Lower leg skin (tissue), 4 donors: ENCODE data around the gene WIPF2. TPM values are rescaled to one million over a fixed set of nuclear protein-coding genes. Genes with fewer than 3 reads are reported as not detected.
A peak's percentile ranks its signal among the peaks of the same experiment; 100 is the strongest.

ENCODE experiments used
- DNase-seq, 2 donors: peaks; one replicate each; pipeline ENCODE4 v3.0.0-alpha.2; 2019; ENCODE audit warnings: low spot score in 2 of 2
- H3K4me3 ChIP-seq: fragments of 200-600 bp; sonication (generic); 2 replicates; pipeline ENCODE4 v1.5.1; 2017; ENCODE audit warnings: mild to moderate bottlenecking, low read depth; ENCODE audit not compliant: poor library complexity, severe bottlenecking
- POLR2A ChIP-seq, 2 donors: fragments of 450-650 bp; IDR thresholded peaks; one replicate each; pipeline ENCODE4 v1.6.1; 2016 to 2017; ENCODE audit warnings: antibody characterized with exemption in 2 of 2, mild to moderate bottlenecking in 1 of 2, moderate library complexity in 1 of 2
- WGBS, 2 donors: methylation state at CpG; one replicate each; pipeline ENCODE4 v1.1.5; 2018; 5-methylcytosine and 5-hydroxymethylcytosine counted together
- intact Hi-C: fragments of 100-400 bp; cut with DNase I; formaldehyde crosslinking; loops from one replicate; pipeline ENCODE4 v1.15.0; 2023; ENCODE audit warnings: low total_unique reads
- total RNA-seq, 4 donors: library from RNA; depleted of rRNA; stranded (reverse); fragments of >200 nt; gene quantifications; one replicate each; pipeline ENCODE4 v1.1.0, GENCODE V29; 2016
- TF ChIP-seq, protein P1 (sequence below), 3 donors: fragments of 450-650 bp; IDR thresholded peaks; one replicate each; pipeline ENCODE4 v1.5.1; 2016; ENCODE audit warnings: antibody characterized with exemption in 3 of 3, mild to moderate bottlenecking in 3 of 3, moderate library complexity in 2 of 3

WIPF2 gene
- total RNA-seq, 4 donors from 2014 or later, result 14.5 to 24.3 (median 18.5) TPM

- peak in 1 of 2 donors; percentile 14 for DNase-seq
- intact Hi-C loops, result no loop called here
- TF ChIP-seq, protein P1, sequence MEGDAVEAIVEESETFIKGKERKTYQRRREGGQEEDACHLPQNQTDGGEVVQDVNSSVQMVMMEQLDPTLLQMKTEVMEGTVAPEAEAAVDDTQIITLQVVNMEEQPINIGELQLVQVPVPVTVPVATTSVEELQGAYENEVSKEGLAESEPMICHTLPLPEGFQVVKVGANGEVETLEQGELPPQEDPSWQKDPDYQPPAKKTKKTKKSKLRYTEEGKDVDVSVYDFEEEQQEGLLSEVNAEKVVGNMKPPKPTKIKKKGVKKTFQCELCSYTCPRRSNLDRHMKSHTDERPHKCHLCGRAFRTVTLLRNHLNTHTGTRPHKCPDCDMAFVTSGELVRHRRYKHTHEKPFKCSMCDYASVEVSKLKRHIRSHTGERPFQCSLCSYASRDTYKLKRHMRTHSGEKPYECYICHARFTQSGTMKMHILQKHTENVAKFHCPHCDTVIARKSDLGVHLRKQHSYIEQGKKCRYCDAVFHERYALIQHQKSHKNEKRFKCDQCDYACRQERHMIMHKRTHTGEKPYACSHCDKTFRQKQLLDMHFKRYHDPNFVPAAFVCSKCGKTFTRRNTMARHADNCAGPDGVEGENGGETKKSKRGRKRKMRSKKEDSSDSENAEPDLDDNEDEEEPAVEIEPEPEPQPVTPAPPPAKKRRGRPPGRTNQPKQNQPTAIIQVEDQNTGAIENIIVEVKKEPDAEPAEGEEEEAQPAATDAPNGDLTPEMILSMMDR (IDR thresholded peaks at IDR 0.05), result no peak
- TF ChIP-seq POLR2A (IDR thresholded peaks at IDR 0.05), result no peak
- 90 to 94% methylated on average over 6 of the region's 6 CpGs for WGBS, 2 donors
- no peak overlapping the region for H3K4me3 ChIP-seq
These were observed 47.8 kb downstream of the WIPF2 start for GRCh38 chr17:40266882-40267281.

- H3K4me3 ChIP-seq, result no peak overlapping the region
- DNase-seq, result peak in 1 of 2 donors; percentile 42
- intact Hi-C loops, result no loop called here
- TF ChIP-seq, protein P1 (IDR thresholded peaks at IDR 0.05), result no peak
- TF ChIP-seq POLR2A (IDR thresholded peaks at IDR 0.05), result no peak
- WGBS, 2 donors, result 76 to 78% methylated on average over 2 of the region's 2 CpGs
These were observed 49.1 kb downstream of the WIPF2 start for GRCh38 chr17:40268141-40268712.

GRCh38 chr17:40278414-40278813 lies 59.3 kb downstream of the WIPF2 start:
- DNase-seq, result no peak
- WGBS, 2 donors, result 78 to 87% methylated on average over 1 of the region's 1 CpG
- intact Hi-C loops, result no loop called here
- TF ChIP-seq POLR2A (IDR thresholded peaks at IDR 0.05), result no peak
- TF ChIP-seq, protein P1 (IDR thresholded peaks at IDR 0.05), result no peak
- no peak overlapping the region for H3K4me3 ChIP-seq

DNA sequence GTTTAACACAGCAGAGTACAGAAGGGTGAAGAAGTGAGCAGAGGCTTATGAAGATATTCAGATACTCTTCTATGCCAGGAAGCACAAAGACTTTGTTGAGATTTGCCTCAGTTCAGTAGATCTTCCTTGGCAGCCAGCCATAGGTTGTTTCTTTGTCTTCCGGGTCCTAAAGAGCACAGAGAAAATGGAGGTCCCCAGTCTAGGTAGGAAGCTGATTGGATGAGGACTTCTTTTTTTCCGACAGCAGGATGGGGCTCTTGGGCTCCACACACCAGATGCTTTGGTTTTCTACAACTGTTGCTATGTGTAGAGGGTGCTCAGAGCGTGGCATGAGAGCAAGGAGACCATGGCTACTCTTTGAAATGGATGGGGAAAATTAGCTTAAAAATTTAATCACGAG lies 60.3 kb downstream of the WIPF2 start:
- intact Hi-C loops, result no loop called here
- no peak for DNase-seq
- TF ChIP-seq POLR2A (IDR thresholded peaks at IDR 0.05), result no peak
- TF ChIP-seq, protein P1 (IDR thresholded peaks at IDR 0.05), result no peak
- 88 to 92% methylated on average over 4 of the region's 4 CpGs for WGBS, 2 donors
- no peak overlapping the region for H3K4me3 ChIP-seq

- DNase-seq, result peak in 1 of 2 donors; percentile 34
- intact Hi-C loops, result no loop called here
- 77 to 85% methylated on average over 2 of the region's 2 CpGs for WGBS, 2 donors
- TF ChIP-seq, protein P1 (IDR thresholded peaks at IDR 0.05), result no peak
- TF ChIP-seq POLR2A (IDR thresholded peaks at IDR 0.05), result no peak
- H3K4me3 ChIP-seq, result no peak overlapping the region
These were observed 62.6 kb downstream of the WIPF2 start for GRCh38 chr17:40281663-40282062.

DNA sequence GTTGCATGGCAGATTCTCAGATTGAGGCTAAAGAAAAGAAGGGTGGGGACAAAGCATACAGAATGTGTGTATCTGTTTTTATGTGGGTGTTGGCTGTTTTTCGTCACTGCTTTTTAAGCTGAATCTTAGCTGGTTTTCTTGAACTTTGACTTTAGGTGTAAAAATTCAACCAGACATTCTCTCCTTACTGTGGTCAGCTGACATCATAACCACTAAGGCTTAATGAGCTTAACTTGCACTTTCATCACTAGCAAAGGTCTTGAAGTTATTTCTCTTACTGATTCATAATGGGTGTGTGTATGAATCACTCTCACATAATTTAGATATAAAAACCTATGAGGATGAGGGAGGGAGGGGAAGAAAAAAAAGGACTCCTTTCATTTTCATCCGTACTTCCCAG lies 64.6 kb downstream of the WIPF2 start:
- TF ChIP-seq, protein P1 (IDR thresholded peaks at IDR 0.05), result no peak
- TF ChIP-seq POLR2A (IDR thresholded peaks at IDR 0.05), result no peak

More for the DNA sequence above, 64.6 kb downstream of the WIPF2 start:
- H3K4me3 ChIP-seq, result no peak overlapping the region
- intact Hi-C loops, result no loop called here
- no peak for DNase-seq
- WGBS, 2 donors, result 27 to 34% methylated on average over 2 of the region's 2 CpGs
